OCI-LY3 (cell line): Measurements from ENCODE around the gene DCDC2.

Experiments used
- CTCF ChIP-seq: fragments of 200-600, 300-600 bp; sonication (generic); IDR thresholded peaks from 2 replicates; pipeline ENCODE4 v1.5.1; 2014; ENCODE audit warnings: antibody characterized with exemption, low read length, low read depth
- EZH2phosphoT487 ChIP-seq: fragments of 200-600 bp; shearing (Covaris generic); IDR thresholded peaks from 2 replicates; pipeline ENCODE4 v1.6.1; 2018; ENCODE audit warnings: antibody characterized with exemption, mixed run types, low read depth

DNA sequence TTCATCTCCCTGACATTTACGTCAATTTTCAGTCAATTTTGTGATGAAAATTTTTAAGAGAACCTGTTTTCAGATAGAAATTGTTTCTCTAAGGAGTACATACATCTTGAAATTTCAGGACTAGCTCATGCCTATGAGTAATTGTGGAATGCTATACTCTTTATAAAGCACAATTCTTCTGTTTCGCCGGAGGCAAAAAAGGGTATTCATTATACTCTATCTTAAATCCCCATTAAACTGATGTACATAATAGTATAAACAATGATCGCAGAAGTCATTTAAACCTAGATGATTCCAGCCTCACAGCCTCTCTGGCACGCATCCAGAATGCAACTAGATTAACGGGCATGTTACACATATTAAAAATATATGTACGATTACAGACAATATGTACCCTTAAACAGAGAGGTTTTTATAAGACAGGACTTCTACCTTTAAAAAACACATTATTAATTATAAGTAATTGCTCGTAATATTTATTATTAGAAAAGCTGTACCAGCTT is 169.2 kb downstream of the DCDC2 start:
- TF ChIP-seq CTCF = no peak
- no peak for TF ChIP-seq EZH2phosphoT487
